ENCODE measurements around the gene MFSD6L. TPM values are rescaled to one million over a fixed set of nuclear protein-coding genes. Genes with fewer than 3 reads are reported as not detected.

The MFSD6L gene
- total and polyA plus RNA-seq, 4 donors = 0.11 to 0.36 (median 0.16) TPM; not detected in 1

GRCh38 chr17:8794636-8795035, 4.5 kb downstream of the MFSD6L start:
- Histone ChIP-seq H3K9me3 (ENCODE audit: control insufficient read depth, insufficient read depth, low read length) (peaks cover 2% of the 10 kb centered on the region), H3K27ac (ENCODE audit: low read depth, low read length) (no peak overlapping the region), H3K4me1 (ENCODE audit: control insufficient read depth, insufficient read depth, low read length) (no peaks in the 10 kb centered on the region), H3K27me3 (ENCODE audit: control insufficient read depth, insufficient read depth, low read length) (peaks cover 20% of the 10 kb centered on the region), H3K36me3 (ENCODE audit: control insufficient read depth, insufficient read depth, low read length) (no peaks in the 10 kb centered on the region), H3K4me3 (ENCODE audit: low read depth, low read length) (no peak overlapping the region)
- no peak for DNase-seq (ENCODE audit: low read depth in 4 of 6, low spot score in 6 of 6)
- 63% methylated on average over 1 of the region's 7 CpGs for WGBS (ENCODE audit: insufficient coverage)

GRCh38 chr17:8793649-8794048, 5.5 kb downstream of the MFSD6L start:
- no peak for DNase-seq (ENCODE audit: low read depth in 4 of 6, low spot score in 6 of 6)
- Histone ChIP-seq H3K27ac (ENCODE audit: low read depth, low read length) (no peak overlapping the region), H3K4me3 (ENCODE audit: low read depth, low read length) (no peak overlapping the region)

GRCh38 chr17:8792646-8793045, 6.5 kb downstream of the MFSD6L start:
- Histone ChIP-seq H3K4me1 (ENCODE audit: control insufficient read depth, insufficient read depth, low read length) (no peaks in the 10 kb centered on the region), H3K27me3 (ENCODE audit: control insufficient read depth, insufficient read depth, low read length) (peaks cover 3% of the 10 kb centered on the region), H3K36me3 (ENCODE audit: control insufficient read depth, insufficient read depth, low read length) (no peaks in the 10 kb centered on the region), H3K4me3 (ENCODE audit: low read depth, low read length) (no peak overlapping the region), H3K9me3 (ENCODE audit: control insufficient read depth, insufficient read depth, low read length) (peaks cover 2% of the 10 kb centered on the region), H3K27ac (ENCODE audit: low read depth, low read length) (no peak overlapping the region)
- WGBS (ENCODE audit: insufficient coverage) = 90% methylated on average over 1 of the region's 6 CpGs
- DNase-seq (ENCODE audit: low read depth in 4 of 6, low spot score in 6 of 6) = no peak

More at GRCh38 chr17:8793649-8794048, 5.5 kb downstream of the MFSD6L start:
- no peaks in the 10 kb centered on the region for H3K4me1 ChIP-seq (ENCODE audit: control insufficient read depth, insufficient read depth, low read length)
- H3K27me3 ChIP-seq (ENCODE audit: control insufficient read depth, insufficient read depth, low read length) = peaks cover 11% of the 10 kb centered on the region
- no peaks in the 10 kb centered on the region for H3K36me3 ChIP-seq (ENCODE audit: control insufficient read depth, insufficient read depth, low read length)
- H3K9me3 ChIP-seq (ENCODE audit: control insufficient read depth, insufficient read depth, low read length) = peaks cover 2% of the 10 kb centered on the region
- WGBS (ENCODE audit: insufficient coverage) = 67% methylated on average over 1 of the region's 2 CpGs

GRCh38 chr17:8791910-8792270, 7.3 kb downstream of the MFSD6L start:
- 91% methylated on average over 2 of the region's 2 CpGs for WGBS (ENCODE audit: insufficient coverage)
- Histone ChIP-seq H3K27ac (ENCODE audit: low read depth, low read length) (no peak overlapping the region), H3K36me3 (ENCODE audit: control insufficient read depth, insufficient read depth, low read length) (no peaks in the 10 kb centered on the region)

GRCh38 chr17:8791248-8791909, 7.8 kb downstream of the MFSD6L start:
- no peaks in the 10 kb centered on the region for H3K4me1 ChIP-seq (ENCODE audit: control insufficient read depth, insufficient read depth, low read length)
- no peaks in the 10 kb centered on the region for H3K36me3 ChIP-seq (ENCODE audit: control insufficient read depth, insufficient read depth, low read length)
- DNase-seq (ENCODE audit: low read depth in 4 of 6, low spot score in 6 of 6) = no peak
- H3K27me3 ChIP-seq (ENCODE audit: control insufficient read depth, insufficient read depth, low read length) = no peaks in the 10 kb centered on the region
- H3K27ac ChIP-seq (ENCODE audit: low read depth, low read length) = no peak overlapping the region
- no peak overlapping the region for H3K4me3 ChIP-seq (ENCODE audit: low read depth, low read length)
- WGBS (ENCODE audit: insufficient coverage) = 100% methylated on average over 1 of the region's 4 CpGs
- peaks cover 2% of the 10 kb centered on the region for H3K9me3 ChIP-seq (ENCODE audit: control insufficient read depth, insufficient read depth, low read length)

More at GRCh38 chr17:8791910-8792270, 7.3 kb downstream of the MFSD6L start:
- Histone ChIP-seq H3K9me3 (ENCODE audit: control insufficient read depth, insufficient read depth, low read length) (peaks cover 2% of the 10 kb centered on the region), H3K4me3 (ENCODE audit: low read depth, low read length) (no peak overlapping the region), H3K27me3 (ENCODE audit: control insufficient read depth, insufficient read depth, low read length) (no peaks in the 10 kb centered on the region), H3K4me1 (ENCODE audit: control insufficient read depth, insufficient read depth, low read length) (no peaks in the 10 kb centered on the region)
- no peak for DNase-seq (ENCODE audit: low read depth in 4 of 6, low spot score in 6 of 6)

- Histone ChIP-seq H3K9me3 (ENCODE audit: control insufficient read depth, insufficient read depth, low read length) (peaks cover 2% of the 10 kb centered on the region), H3K36me3 (ENCODE audit: control insufficient read depth, insufficient read depth, low read length) (no peaks in the 10 kb centered on the region), H3K27me3 (ENCODE audit: control insufficient read depth, insufficient read depth, low read length) (no peaks in the 10 kb centered on the region), H3K4me3 (ENCODE audit: low read depth, low read length) (no peak overlapping the region), H3K27ac (ENCODE audit: low read depth, low read length) (no peak overlapping the region), H3K4me1 (ENCODE audit: control insufficient read depth, insufficient read depth, low read length) (peaks cover 9% of the 10 kb centered on the region)
- 39% methylated on average over 7 of the region's 10 CpGs for WGBS (ENCODE audit: insufficient coverage)
- no peak for DNase-seq (ENCODE audit: low read depth in 4 of 6, low spot score in 6 of 6)
These were observed 9.4 kb downstream of the MFSD6L start for GRCh38 chr17:8789743-8790142.

GRCh38 chr17:8788998-8789397, 10.2 kb downstream of the MFSD6L start:
- Histone ChIP-seq H3K9me3 (ENCODE audit: control insufficient read depth, insufficient read depth, low read length) (peaks cover 2% of the 10 kb centered on the region), H3K27ac (ENCODE audit: low read depth, low read length) (no peak overlapping the region), H3K27me3 (ENCODE audit: control insufficient read depth, insufficient read depth, low read length) (no peaks in the 10 kb centered on the region), H3K36me3 (ENCODE audit: control insufficient read depth, insufficient read depth, low read length) (no peaks in the 10 kb centered on the region), H3K4me3 (ENCODE audit: low read depth, low read length) (no peak overlapping the region), H3K4me1 (ENCODE audit: control insufficient read depth, insufficient read depth, low read length) (peaks cover 9% of the 10 kb centered on the region)
- no peak for DNase-seq (ENCODE audit: low read depth in 4 of 6, low spot score in 6 of 6)
- no CpG with 5 or more reads among the region's 2 CpGs for WGBS (ENCODE audit: insufficient coverage)

- H3K4me3 ChIP-seq (ENCODE audit: low read depth, low read length) = no peak overlapping the region
- no peak overlapping the region for H3K27ac ChIP-seq (ENCODE audit: low read depth, low read length)
- DNase-seq (ENCODE audit: low read depth in 4 of 6, low spot score in 6 of 6) = peak; percentile 33 to 89 (median 48)
- H3K27me3 ChIP-seq (ENCODE audit: control insufficient read depth, insufficient read depth, low read length) = no peaks in the 10 kb centered on the region
- H3K36me3 ChIP-seq (ENCODE audit: control insufficient read depth, insufficient read depth, low read length) = no peaks in the 10 kb centered on the region
- H3K4me1 ChIP-seq (ENCODE audit: control insufficient read depth, insufficient read depth, low read length) = peaks cover 9% of the 10 kb centered on the region
- H3K9me3 ChIP-seq (ENCODE audit: control insufficient read depth, insufficient read depth, low read length) = no peaks in the 10 kb centered on the region
- WGBS (ENCODE audit: insufficient coverage) = 43% methylated on average over 13 of the region's 19 CpGs
These were observed 13.4 kb downstream of the MFSD6L start for GRCh38 chr17:8785547-8786413.

GRCh38 chr17:8782176-8782575, 17.0 kb downstream of the MFSD6L start:
- Histone ChIP-seq H3K27ac (ENCODE audit: low read depth, low read length) (no peak overlapping the region), H3K9me3 (ENCODE audit: control insufficient read depth, insufficient read depth, low read length) (no peaks in the 10 kb centered on the region), H3K4me3 (ENCODE audit: low read depth, low read length) (no peak overlapping the region), H3K4me1 (ENCODE audit: control insufficient read depth, insufficient read depth, low read length) (peaks cover 9% of the 10 kb centered on the region), H3K27me3 (ENCODE audit: control insufficient read depth, insufficient read depth, low read length) (no peaks in the 10 kb centered on the region), H3K36me3 (ENCODE audit: control insufficient read depth, insufficient read depth, low read length) (no peaks in the 10 kb centered on the region)
- no peak for DNase-seq (ENCODE audit: low read depth in 4 of 6, low spot score in 6 of 6)
- WGBS (ENCODE audit: insufficient coverage) = no CpG with 5 or more reads among the region's 1 CpG

All from spinal cord (tissue), 10 donors.